ENCODE data around the gene ZCCHC24. TPM values are rescaled to one million over a fixed set of nuclear protein-coding genes. Genes with fewer than 3 reads are reported as not detected.

The ZCCHC24 gene
- total RNA-seq, 4 donors from 2014 or later, result 37.6 to 75.7 (median 48.7) TPM

- TF ChIP-seq CTCF (IDR thresholded peaks at IDR 0.05; ENCODE audit: low read depth), result no peak
Measured at GRCh38 chr10:79407811-79408795, 37.3 kb downstream of the ZCCHC24 start.

- no peak for TF ChIP-seq CTCF (IDR thresholded peaks at IDR 0.05; ENCODE audit: low read depth)
Measured at GRCh38 chr10:79407423-79407796, 38.0 kb downstream of the ZCCHC24 start.

- no peak for TF ChIP-seq CTCF (IDR thresholded peaks at IDR 0.05; ENCODE audit: low read depth)
Measured at GRCh38 chr10:79406683-79407422, 38.6 kb downstream of the ZCCHC24 start.

GRCh38 chr10:79405995-79406515 lies 39.4 kb downstream of the ZCCHC24 start:
- no peak for TF ChIP-seq CTCF (IDR thresholded peaks at IDR 0.05; ENCODE audit: low read depth)

GRCh38 chr10:79405221-79405994 lies 40.0 kb downstream of the ZCCHC24 start:
- no peak for TF ChIP-seq CTCF (IDR thresholded peaks at IDR 0.05; ENCODE audit: low read depth)

- no peak for TF ChIP-seq CTCF (IDR thresholded peaks at IDR 0.05; ENCODE audit: low read depth)
Measured at GRCh38 chr10:79404690-79405131, 40.7 kb downstream of the ZCCHC24 start.
